ENCODE measurements around the gene NPNT. TPM values are rescaled to one million over a fixed set of nuclear protein-coding genes. Genes with fewer than 3 reads are reported as not detected.

The NPNT gene
- total RNA-seq, 1 experiment from 2014 or later: 0.07 TPM

DNA sequence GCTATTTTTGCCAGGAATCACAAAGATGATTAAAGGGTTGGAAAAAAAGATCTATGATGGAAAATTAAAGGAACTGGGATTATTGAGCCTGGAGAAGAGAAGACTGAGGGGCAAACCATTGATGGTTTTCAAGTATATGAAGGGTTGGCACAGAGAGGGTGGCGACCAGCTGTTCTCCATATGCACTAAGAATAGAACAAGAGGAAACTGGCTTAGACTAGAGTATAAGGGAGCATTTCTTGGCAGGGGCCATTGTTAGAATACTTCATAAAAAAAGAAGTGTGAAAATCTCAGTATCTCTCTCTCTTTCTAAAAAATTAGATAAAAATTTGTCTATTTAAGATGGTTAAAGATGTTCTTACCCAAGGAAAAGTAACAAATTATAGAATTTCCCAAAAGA, 75.1 kb downstream of the NPNT start:
- no peak for DNase-seq (ENCODE audit: low read depth)

DNA sequence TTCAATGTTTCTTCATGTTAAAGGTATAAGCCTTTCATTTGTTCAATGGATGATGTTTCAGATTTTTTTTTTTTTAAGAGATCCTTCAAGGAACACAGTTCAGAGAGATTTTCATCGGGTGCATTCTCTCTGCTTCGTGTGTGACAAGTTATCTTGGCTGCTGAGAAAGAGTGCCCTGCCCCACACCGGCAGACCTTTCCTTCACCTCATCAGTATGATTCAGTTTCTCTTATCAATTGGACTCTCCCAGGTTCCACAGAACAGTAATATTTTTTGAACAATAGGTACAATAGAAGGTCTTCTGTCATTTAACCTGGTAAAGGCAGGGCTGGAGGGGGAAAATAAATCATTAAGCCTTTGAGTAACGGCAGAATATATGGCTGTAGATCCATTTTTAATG, 75.8 kb downstream of the NPNT start:
- DNase-seq (ENCODE audit: low read depth): no peak

- DNase-seq (ENCODE audit: low read depth): no peak
Measured at GRCh38 chr4:105972946-105973621, 77.8 kb downstream of the NPNT start.

DNA sequence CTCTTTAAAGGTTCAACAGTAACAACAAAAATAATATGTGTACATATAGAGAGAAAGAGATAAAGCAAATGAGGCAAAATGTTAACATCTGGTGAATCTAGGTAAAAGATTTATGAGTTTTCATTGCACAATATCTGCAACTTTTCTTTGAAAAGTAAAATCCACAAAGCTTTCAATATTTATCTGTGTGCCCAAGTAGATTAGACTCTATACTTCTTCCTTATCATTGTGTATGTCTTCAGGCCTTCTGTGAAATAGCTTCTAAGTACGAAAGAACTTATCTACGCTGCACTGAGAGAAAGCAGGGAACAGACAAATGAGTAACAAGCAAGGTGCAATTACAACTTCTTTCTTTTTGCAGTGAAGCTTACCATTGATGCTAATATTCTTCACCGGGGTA, 81.6 kb downstream of the NPNT start:
- no peak for DNase-seq (ENCODE audit: low read depth)

DNA sequence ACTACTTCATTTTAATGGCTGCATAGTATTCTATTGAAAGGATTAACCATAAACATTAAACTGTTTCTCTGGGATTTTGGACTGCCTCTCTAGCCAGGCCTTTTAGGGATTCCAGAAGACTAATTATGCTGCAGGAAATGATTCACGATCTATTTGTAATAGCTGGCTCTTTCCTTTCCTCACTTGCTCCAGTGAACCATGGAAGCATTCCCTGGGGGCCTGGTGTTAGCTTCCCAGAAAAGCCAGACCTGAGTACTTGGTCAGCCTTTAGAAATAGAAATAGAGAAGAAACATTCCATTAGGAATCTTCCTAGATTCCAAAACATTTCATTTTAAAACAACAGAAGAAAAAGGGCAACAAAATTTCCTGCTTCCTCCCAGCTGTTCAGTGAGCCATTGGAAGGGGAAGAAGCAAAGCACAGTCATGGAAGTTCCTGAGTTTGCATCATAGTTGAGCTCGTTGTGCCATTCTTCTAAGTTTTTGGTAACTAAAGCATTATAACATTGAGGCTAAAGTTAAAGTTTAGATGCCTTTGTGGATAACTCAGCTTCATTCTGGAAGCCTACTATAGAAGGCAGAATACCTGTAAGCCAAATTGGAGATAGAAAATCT, 83.5 kb downstream of the NPNT start:
- peak; percentile 85 for DNase-seq (ENCODE audit: low read depth)

DNA sequence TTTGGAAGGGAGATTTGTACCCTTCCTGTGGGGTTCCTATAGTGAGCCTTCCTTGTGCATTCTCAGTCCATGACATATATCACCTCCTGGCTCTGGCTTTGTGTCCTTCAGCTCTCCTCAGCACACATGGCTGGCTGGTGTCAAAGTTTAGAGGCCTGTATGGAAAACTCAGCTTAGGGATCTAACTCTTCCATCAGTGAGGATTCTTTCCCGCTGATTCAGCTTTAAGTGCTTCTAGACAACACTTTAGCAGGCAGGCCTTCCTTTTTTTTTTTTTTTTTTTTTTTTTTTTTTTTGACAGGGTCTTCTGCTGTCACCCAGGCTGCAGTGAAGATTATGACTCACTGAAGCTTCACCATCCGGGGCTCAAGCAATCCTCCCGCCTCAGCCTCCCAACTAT, 84.2 kb downstream of the NPNT start:
- DNase-seq (ENCODE audit: low read depth): peak; percentile 65

DNA sequence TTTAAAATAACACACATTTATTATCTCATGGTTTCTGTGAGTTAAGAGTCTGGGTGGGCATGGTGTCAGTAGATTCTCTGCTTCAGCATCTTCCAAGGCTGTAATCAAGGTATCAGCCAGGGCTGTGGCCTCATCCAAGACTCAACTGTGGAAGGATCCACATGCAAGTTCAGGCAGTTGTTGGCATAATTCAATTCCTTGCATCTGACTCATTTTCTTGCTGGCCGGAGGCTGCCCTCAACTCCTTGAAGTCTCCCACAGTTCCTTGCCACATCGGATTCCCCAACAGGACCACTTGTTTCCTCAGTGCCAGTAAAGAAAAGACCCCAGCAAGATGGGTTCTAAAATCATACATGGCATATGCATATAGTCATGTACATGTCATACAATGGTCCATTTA, 93.4 kb downstream of the NPNT start:
- DNase-seq (ENCODE audit: low read depth): no peak

GRCh38 chr4:105989485-105990242, 94.4 kb downstream of the NPNT start:
- peak; percentile 32 for DNase-seq (ENCODE audit: low read depth)

DNA sequence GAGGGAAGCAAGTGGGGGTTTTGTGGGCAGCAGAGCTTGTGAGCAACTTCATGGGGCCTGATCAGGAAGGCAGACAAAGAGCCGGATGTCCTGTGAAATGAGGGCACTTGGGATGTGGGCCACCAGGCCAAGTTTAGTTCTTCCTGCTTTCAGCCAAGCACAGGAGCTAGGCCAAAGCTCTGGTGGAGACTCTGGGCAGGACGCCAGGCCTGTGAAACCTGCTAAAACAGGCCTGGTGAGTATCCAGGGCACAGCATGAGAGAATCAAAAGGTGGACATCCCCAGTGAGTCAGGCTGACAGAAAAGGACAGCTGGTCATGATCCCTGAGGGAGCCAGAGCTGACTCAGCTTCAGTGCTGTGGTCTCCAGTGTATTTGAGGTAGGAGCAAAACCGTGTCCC, 95.7 kb downstream of the NPNT start:
- peak; percentile 95 for DNase-seq (ENCODE audit: low read depth)

- no peak for DNase-seq (ENCODE audit: low read depth)
Measured at GRCh38 chr4:105991726-105992125, 96.5 kb downstream of the NPNT start.

GRCh38 chr4:105992641-105993305, 97.5 kb downstream of the NPNT start:
- DNase-seq (ENCODE audit: low read depth): peak; percentile 73

GRCh38 chr4:105994061-105994460, 98.8 kb downstream of the NPNT start:
- peak; percentile 40 for DNase-seq (ENCODE audit: low read depth)

GRCh38 chr4:105994841-105995501, 99.7 kb downstream of the NPNT start:
- DNase-seq (ENCODE audit: low read depth): no peak

DNA sequence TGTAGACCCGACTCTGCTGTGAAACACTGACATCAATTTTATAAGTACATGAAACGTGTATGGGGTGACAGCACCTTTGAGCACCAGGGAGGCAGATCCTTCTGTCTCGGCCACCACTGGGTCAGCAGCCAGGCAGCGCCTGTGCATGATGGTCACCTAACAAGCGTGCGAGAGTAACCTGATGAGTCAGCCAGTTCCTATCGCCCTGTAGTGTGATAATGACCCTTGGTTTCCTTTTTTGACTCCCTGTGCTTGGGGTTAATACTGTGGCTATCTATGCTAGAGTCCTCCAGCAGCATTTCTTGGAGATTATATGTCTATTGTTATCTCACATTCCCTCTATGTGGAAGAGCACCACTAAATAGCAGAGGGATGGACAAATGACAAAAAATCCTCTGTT, 101.6 kb downstream of the NPNT start:
- peak; percentile 53 for DNase-seq (ENCODE audit: low read depth)

- no peak for DNase-seq (ENCODE audit: low read depth)
Measured at GRCh38 chr4:105998171-105999063, 103.1 kb downstream of the NPNT start.

DNA sequence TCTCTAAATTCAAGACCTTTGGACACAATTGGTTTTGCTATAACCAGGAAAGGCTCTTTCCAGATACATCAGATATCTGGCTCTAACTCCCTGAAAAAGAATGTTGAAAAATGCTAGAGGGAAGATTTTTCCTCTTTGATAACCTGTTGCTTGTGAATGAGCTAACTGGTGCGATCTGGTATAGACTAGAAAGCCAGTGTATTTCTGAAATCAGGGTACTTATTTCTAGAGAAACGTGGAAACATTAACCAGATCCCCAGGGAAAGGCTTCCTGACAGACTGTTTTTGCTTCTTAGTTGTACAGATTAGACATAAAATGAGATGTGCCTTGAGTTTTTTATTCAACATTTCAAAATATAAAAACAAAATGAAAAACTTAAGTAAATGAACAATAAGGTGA, 107.7 kb downstream of the NPNT start:
- no peak for DNase-seq (ENCODE audit: low read depth)

GRCh38 chr4:106010761-106011160, 115.5 kb downstream of the NPNT start:
- DNase-seq (ENCODE audit: low read depth): no peak

- no peak for DNase-seq (ENCODE audit: low read depth)
Measured at GRCh38 chr4:106011387-106011786, 116.1 kb downstream of the NPNT start.

GRCh38 chr4:106017975-106018374, 122.7 kb downstream of the NPNT start:
- no peak for DNase-seq (ENCODE audit: low read depth)

DNA sequence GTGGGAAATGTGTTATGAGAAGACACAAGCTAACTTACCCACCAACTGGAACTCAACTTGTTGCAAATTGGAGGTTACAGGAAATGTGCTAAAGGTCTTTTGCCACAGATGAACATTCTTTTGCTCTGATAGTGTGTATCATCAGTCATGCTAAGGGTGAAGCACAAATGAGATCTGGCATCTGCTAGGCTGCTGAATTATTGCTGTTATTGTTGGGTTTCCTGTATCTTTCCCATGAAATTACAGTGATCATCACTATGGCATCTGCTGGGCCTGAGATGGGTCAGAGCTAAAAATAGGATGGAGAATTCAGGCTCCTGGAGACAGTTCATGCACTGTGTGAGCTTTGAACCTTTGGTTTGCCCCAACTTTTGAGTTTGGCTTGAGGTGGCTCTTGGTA, 124.5 kb downstream of the NPNT start:
- DNase-seq (ENCODE audit: low read depth): peak; percentile 44
